ENCODE measurements around the gene GRM7. TPM values are rescaled to one million over a fixed set of nuclear protein-coding genes. Genes with fewer than 3 reads are reported as not detected.

GRM7 gene
- polyA plus RNA-seq, 3 donors, result not detected

DNA sequence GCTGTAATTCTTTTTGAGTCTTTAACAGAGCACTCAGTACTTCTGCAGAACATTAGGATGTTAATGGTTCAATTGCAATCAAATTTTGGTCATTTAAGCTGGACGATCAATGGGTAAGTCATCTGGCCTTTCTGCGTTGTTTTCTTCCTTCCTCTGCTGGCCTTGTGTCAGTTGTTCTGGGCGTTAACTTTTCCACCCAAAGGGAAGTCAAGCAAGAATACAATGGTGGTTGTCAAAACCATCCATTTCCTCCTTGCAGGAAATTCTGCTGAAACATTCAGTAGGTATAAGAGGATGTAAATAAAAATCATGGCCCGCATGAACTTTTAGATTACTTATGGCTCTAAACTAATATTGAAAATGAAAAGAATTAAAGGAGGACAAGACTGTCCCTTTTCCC lies 584.0 kb downstream of the GRM7 start:
- Histone ChIP-seq H3K4me1 (ENCODE audit: control insufficient read depth in 1 of 2, insufficient read depth in 2 of 2, low read length in 2 of 2) (no peaks in the 10 kb centered on the region), H4K20me1 (ENCODE audit: insufficient read depth, low read length) (no peaks in the 10 kb centered on the region), H3K36me3 (replicated peaks in 1 of 2; ENCODE audit: control insufficient read depth in 1 of 2, insufficient read depth in 2 of 2, low read length in 2 of 2) (no peaks in the 10 kb centered on the region), H3K4me2 (replicated peaks; ENCODE audit: extremely low read depth, low read length, poor library complexity, severe bottlenecking) (no peak overlapping the region), H3K79me2 (ENCODE audit: insufficient read depth, low read length) (no peaks in the 10 kb centered on the region), H3K9me3 (replicated peaks in 1 of 2; ENCODE audit: control insufficient read depth in 1 of 2, insufficient read depth in 1 of 2, low read length in 2 of 2) (peaks cover 0 to 3% of the 10 kb centered on the region in 2 donors), H3K27ac (ENCODE audit: low read depth in 1 of 2, low read length in 2 of 2) (no peak overlapping the region), H2AFZ (ENCODE audit: insufficient read depth, low read depth, low read length, poor library complexity, severe bottlenecking) (no peak overlapping the region), H3K9ac (ENCODE audit: insufficient read depth, low read length, poor library complexity, severe bottlenecking) (no peak overlapping the region), H3K4me3 (replicated peaks in 1 of 3; ENCODE audit: low read depth in 2 of 3, low read length in 3 of 3) (no peak overlapping the region), H3K27me3 (ENCODE audit: control insufficient read depth in 2 of 2, insufficient read depth in 2 of 2, low read length in 2 of 2) (no peaks in the 10 kb centered on the region)
- Mint-ChIP-seq H3K4me1 (peaks cover 6% of the 10 kb centered on the region), H3K4me3 (no peak overlapping the region), H3K36me3 (no peaks in the 10 kb centered on the region), H3K27ac (no peak overlapping the region), H3K27me3 (ENCODE audit: low read depth in 3 of 3) (no peaks in the 10 kb centered on the region), H3K9me3 (peaks cover 0 to 9% (median 2%) of the 10 kb centered on the region in 7 donors)
- TF ChIP-seq, protein P1, sequence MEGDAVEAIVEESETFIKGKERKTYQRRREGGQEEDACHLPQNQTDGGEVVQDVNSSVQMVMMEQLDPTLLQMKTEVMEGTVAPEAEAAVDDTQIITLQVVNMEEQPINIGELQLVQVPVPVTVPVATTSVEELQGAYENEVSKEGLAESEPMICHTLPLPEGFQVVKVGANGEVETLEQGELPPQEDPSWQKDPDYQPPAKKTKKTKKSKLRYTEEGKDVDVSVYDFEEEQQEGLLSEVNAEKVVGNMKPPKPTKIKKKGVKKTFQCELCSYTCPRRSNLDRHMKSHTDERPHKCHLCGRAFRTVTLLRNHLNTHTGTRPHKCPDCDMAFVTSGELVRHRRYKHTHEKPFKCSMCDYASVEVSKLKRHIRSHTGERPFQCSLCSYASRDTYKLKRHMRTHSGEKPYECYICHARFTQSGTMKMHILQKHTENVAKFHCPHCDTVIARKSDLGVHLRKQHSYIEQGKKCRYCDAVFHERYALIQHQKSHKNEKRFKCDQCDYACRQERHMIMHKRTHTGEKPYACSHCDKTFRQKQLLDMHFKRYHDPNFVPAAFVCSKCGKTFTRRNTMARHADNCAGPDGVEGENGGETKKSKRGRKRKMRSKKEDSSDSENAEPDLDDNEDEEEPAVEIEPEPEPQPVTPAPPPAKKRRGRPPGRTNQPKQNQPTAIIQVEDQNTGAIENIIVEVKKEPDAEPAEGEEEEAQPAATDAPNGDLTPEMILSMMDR (IDR thresholded peaks at IDR 0.05), result no peak
- intact Hi-C loops (cut with micrococcal nuclease), result no loop called here
- WGBS (ENCODE audit: insufficient coverage), result 42% methylated on average over 2 of the region's 4 CpGs
- DNase-seq, result no peak

DNA sequence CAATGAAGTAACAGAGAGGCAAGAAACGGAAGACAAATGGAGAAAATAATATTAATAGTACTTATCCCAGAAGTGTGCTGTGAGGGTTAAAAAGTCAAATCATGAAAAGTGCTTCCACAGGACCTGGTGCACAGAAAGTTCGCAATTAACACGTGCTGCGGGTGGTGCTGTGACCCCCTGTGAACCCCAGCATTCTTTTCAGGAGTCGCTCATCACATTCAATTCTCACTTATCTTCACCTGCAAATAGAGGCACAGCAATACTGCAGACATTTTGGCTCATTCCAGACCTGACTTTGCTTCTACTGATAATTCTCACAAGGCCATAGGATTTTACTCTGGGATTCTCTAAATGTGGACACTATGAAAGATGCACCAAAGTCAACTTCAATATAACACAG lies 584.4 kb downstream of the GRM7 start:
- 100% methylated on average over 3 of the region's 5 CpGs for WGBS (ENCODE audit: insufficient coverage)
- no peak for DNase-seq
- peaks cover 0 to 8% (median 2%) of the 10 kb centered on the region in 7 donors for H3K9me3 Mint-ChIP-seq
- H3K4me2 ChIP-seq (replicated peaks; ENCODE audit: extremely low read depth, low read length, poor library complexity, severe bottlenecking), result no peak overlapping the region
- no peaks in the 10 kb centered on the region for H3K27me3 Mint-ChIP-seq (ENCODE audit: low read depth in 3 of 3)
- peak overlapping the region in 1 of 7 donors; percentile 23 for H3K27ac Mint-ChIP-seq
- no peaks in the 10 kb centered on the region for H3K36me3 ChIP-seq (replicated peaks in 1 of 2; ENCODE audit: control insufficient read depth in 1 of 2, insufficient read depth in 2 of 2, low read length in 2 of 2)
- H3K36me3 Mint-ChIP-seq, result no peaks in the 10 kb centered on the region
- intact Hi-C loops (cut with micrococcal nuclease), result no loop called here
- TF ChIP-seq, protein P1 (IDR thresholded peaks at IDR 0.05), result no peak
- peaks cover 6% of the 10 kb centered on the region for H3K4me1 Mint-ChIP-seq
- H3K27me3 ChIP-seq (ENCODE audit: control insufficient read depth in 2 of 2, insufficient read depth in 2 of 2, low read length in 2 of 2), result no peaks in the 10 kb centered on the region
- no peaks in the 10 kb centered on the region for H4K20me1 ChIP-seq (ENCODE audit: insufficient read depth, low read length)
- H3K79me2 ChIP-seq (ENCODE audit: insufficient read depth, low read length), result no peaks in the 10 kb centered on the region
- no peak overlapping the region for H3K4me3 Mint-ChIP-seq
- no peaks in the 10 kb centered on the region for H3K4me1 ChIP-seq (ENCODE audit: control insufficient read depth in 1 of 2, insufficient read depth in 2 of 2, low read length in 2 of 2)
- H3K4me3 ChIP-seq (replicated peaks in 1 of 3; ENCODE audit: low read depth in 2 of 3, low read length in 3 of 3), result no peak overlapping the region
- H3K9ac ChIP-seq (ENCODE audit: insufficient read depth, low read length, poor library complexity, severe bottlenecking), result no peak overlapping the region
- peaks cover 0 to 3% of the 10 kb centered on the region in 2 donors for H3K9me3 ChIP-seq (replicated peaks in 1 of 2; ENCODE audit: control insufficient read depth in 1 of 2, insufficient read depth in 1 of 2, low read length in 2 of 2)
- H3K27ac ChIP-seq (ENCODE audit: low read depth in 1 of 2, low read length in 2 of 2), result no peak overlapping the region
- no peak overlapping the region for H2AFZ ChIP-seq (ENCODE audit: insufficient read depth, low read depth, low read length, poor library complexity, severe bottlenecking)

All from CD14-positive monocyte (primary cell).